ENCODE results near the gene KRT13.

The KRT13 gene

GRCh38 chr17:41536741-41537613, 31.6 kb upstream of the KRT13 start:
- DNase-seq: no peak

DNA sequence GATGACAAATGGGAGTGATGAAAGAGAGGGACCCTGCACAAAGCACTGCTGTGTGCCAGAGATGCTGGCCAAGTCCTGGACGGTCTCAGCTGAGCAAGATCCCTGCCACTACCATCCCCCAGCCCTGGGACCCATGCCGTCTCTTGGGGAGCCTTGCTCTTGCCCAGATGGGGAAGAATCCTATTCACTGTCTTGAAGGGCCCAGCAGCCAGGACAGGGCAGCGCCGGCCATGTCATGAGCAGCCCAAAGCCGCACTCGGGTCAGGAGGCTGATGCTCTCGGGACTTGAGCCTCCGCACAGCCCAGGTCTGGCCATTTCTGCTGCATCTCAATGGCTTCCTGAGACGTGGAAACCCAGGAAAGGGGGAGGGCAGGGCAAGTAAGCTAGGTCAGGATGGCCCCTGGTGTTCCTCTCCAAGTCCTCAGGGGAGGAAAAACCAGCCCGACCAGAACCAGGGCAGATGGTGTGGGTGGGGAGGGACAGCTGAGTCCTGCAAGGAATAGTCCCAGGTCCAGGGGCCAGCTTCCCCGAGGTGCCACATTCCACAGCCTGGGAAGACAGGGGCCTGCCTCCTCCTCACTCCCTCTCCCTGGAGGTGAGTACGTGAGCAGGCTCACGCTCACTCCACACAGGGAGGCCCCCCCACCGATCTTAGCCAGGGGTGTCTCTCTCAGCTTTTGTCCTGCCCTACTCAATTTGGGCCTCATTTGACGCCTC, 30.5 kb upstream of the KRT13 start:
- DNase-seq: no peak

DNA sequence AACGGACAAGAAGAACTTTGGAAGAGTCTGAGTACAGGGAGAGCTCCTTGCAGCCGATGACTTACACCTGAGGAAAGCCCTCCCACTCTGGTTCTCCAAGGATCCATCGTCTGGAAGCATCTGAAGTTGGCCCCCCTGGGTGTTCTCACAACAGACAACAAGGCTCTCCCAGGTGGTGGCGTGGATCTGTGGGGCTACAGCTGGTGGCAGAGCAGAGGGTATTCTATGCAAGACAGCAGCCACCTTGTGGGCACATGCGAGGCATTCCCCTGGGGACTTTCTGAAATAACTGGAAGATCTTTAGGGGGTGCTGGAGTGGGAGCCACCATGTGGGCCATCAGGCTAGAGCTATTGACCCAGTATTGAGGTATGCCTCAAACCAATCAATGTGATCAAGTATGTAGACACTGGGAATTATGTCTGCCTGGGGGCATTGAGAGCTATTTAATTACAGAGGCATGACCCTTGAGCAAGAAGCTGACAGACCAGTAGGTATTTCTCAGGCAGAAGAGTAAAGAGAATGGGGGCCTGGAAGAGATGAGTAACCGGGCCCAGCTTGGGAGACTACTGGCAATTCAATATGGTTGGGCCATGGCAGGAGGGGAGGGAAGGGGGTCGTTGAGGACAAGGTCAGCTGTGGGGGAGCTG, 29.6 kb upstream of the KRT13 start:
- no peak for DNase-seq

GRCh38 chr17:41533613-41534012, 28.2 kb upstream of the KRT13 start:
- no peak for DNase-seq

GRCh38 chr17:41532947-41533570, 27.6 kb upstream of the KRT13 start:
- DNase-seq: no peak

GRCh38 chr17:41531993-41532392, 26.6 kb upstream of the KRT13 start:
- no peak for DNase-seq

DNA sequence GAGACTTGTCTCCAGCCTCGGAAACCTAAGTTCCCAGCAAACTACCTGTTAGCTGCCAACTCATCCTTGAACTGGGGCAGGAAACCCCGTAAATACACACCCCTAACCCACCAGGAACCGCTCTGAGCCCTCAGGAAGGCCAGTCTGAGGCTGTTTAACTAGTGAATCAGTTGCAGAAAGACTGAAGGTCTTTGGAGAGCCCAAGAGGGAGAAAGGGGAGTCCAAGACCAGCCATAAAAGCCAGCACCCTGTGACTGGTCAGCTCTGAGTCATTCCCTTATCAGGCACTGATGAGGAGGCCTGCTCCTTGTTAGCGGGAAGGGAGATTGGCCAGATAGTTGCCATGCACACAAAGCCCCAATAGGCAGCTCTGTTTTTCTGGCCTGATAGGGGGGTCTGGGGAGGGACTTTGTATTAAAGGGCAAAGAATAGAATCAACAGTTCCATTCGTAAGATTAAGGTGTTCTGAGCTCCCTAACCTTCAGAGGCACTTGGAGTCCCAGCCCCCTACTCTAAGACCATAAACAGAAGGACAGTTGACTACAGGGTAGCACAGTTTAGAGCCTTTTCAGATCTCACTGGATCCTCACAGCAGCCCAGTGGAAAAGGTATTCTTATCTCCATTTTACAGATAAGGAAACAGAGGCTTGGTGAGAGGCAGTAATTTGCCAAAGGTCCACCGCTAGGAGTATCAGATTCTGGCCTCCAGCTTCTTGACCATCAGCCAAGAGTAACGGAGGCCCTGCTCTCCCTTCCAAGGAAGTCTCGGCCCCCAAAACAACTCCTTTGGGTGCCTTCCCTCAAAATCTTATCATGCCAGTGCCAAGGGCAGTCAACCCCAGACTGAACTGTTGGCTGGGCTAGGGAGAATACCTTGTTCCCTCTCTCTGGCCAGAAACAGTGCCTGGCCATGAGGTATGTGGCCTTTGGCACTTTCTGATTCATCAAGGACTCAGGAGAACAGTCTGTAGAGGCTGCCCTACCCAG, 24.9 kb upstream of the KRT13 start:
- DNase-seq: no peak

DNA sequence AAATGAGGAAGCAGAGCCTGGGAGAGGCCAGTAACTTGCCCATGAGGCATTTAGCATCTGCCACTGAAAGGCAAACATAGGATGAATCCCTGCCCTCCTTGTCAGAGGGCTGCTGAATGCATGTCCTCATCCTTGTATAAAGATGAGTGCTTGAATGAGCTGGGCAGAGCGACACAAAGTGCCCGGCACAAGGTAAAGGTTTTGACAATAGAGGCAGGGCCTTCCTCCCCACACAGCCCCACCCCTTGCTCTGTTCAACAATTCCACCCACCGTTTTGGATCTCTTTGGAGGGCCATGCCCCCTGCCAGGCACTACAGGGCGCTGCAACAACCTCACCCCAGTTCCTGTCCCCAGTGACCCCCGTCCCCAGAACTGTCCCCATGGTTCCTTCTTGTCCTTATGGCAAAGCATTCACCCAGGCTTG, 24.1 kb upstream of the KRT13 start:
- DNase-seq: no peak

DNA sequence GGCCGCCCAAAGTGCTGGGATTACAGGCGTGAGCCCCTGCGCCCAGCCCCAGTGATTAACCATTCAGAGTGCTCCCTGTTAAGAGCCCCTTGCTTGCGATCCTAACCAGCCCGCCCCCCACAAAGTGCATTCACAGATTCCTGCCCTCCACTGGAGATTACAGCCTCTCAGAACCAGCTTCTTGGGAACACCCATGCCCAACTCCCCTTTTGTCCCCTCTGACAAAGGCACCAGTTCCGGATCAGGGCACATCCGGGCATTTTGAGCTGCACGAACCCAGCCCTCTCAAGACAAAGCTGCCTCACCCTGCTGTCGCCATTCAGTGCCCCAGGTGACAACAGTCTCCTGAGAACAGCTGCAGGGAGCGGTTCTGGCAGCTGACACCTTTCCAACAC, 23.5 kb upstream of the KRT13 start:
- no peak for DNase-seq

GRCh38 chr17:41527063-41528023, 21.9 kb upstream of the KRT13 start:
- DNase-seq: no peak

- no peak for DNase-seq
Observed at GRCh38 chr17:41524261-41524660, 18.8 kb upstream of the KRT13 start.

GRCh38 chr17:41523787-41524186, 18.4 kb upstream of the KRT13 start:
- no peak for DNase-seq

DNA sequence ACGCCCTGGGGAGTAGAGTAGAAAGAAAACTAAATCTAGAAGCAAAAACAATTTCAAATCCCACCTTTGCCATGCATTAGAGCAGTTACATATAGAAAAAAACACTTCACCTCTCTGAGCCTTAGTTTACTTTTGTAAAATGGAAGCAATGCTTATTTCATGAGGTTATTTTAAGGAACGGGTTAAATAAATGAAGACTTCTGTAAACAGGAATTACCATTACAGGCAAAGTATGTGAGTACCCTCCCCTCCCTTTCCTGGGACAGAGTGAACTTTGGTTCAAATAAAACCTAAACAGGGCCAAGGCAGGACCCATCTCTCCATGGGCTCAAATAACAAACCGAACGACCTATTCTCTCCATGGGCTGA, 17.8 kb upstream of the KRT13 start:
- no peak for DNase-seq

GRCh38 chr17:41522301-41523224, 17.2 kb upstream of the KRT13 start:
- DNase-seq: no peak

DNA sequence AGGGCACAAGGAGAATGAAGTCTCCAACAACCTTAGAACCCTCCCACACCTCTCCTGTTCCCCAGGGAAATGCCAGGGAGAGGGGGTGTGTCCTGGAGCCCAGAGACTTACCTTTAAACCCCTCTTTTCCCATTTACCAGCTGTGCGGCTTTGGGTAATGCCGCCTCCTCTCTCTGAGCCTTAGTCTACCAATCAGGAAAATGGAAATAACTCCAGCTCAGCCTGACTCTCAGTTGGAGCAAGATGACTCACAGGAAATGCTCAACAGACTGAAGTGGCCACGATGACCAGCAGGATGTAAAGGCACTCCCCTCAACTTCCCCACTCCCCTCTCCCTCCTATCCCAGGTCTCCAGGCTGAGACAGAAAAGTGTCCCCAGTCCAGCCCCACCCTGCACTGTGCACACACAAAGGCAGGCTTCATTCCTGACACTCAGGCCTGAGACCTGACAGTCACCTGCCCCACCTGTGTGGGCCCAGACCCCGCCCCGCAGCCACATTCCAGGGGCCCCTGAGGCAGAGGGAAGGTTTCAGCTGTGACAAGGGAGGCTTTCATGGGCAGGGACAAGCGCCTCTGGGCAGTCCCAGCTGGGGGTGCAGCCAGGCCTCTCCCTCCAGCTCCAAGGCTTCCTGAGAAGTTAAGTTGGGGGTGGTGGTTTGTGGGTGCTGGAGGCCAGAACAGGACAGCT, 16.3 kb upstream of the KRT13 start:
- no peak for DNase-seq

DNA sequence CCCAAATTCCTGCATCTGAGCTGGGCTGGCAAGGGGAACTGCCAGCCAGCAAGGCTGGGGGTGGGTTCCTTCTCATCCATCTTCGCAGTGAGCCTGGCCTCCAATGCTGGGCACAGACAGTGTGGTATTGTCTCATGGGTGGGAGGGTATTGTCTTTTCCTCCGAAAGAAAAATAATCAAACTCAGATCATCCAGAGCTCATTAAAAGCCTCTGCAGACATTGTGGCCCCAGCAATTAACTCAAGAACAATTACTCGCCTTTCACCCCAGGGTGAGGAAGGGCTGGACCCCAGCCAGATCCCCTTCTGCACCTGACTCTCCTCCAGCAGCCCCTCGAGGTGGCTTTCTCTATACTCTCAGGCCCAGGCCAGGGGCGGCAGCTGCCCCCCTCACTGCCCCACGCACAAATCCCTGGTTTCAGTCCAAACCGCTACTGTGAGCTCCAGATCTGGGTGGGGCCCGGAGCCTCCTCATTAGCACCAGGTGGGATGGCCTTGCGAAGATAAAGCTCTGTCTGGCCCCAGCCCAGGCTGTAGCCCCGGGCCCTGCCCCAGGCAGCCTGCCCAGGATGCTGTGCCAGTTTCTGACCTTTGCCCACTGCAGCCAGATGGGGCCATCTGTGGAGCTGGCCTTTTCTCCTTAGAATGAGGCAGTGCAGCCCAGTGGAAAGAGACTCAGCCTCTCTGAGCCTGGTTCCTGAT, 15.6 kb upstream of the KRT13 start:
- no peak for DNase-seq

DNA sequence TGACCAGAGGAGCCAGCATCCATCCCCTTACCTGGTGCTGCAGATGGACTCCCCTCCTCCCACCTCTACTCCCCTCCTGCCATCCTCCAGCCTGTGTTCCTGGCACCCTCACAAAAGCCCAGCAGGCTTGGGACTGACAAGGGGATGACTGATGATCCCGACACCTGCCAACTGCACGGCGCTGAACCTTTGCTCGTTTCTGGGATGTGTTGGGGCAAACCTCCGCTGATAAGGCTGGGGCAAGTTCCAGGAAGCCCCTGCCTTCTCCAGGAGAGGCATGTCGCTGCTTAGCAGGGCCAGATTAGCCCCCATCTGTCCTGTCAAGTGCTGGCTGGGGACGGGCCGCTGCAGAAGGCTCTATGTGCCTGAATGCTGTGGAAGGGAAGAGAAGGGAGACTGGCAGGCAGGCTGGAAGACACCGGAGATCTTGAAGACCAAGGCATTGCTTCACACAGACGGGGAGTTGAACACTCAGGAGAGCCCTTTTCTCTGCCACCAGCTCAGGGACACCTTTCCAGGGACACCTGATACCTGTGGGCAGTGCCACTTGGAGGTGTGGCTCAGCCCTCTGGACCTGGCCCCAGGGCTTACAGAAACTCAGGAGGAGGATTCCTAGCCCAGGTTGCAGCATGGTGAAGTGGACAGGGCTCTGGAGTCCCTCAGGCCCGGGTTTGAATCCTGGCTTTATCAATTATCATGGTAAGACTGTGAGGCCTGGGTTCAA, 14.3 kb upstream of the KRT13 start:
- DNase-seq: no peak
